Skeletal muscle satellite cell (primary cell): ENCODE results near the gene EMP1.

Experiments
- H3K27me3 ChIP-seq: 2 replicates; pipeline ENCODE4 v1.7.0; 2013; ENCODE audit warnings: low read length; ENCODE audit not compliant: control insufficient read depth, insufficient read depth
- H3K36me3 ChIP-seq: 2 replicates; pipeline ENCODE4 v1.7.0; 2013; ENCODE audit warnings: mild to moderate bottlenecking, control low read depth, low read length; ENCODE audit not compliant: insufficient read depth
- H3K4me1 ChIP-seq: 2 replicates; pipeline ENCODE4 v1.7.0; 2013; ENCODE audit warnings: low read length; ENCODE audit not compliant: control insufficient read depth, insufficient read depth
- H3K4me2 ChIP-seq: 2 replicates; pipeline ENCODE4 v1.7.0; 2013; ENCODE audit warnings: mild to moderate bottlenecking, low read length
- H3K4me3 ChIP-seq: 2 replicates; pipeline ENCODE4 v1.7.0; 2013; ENCODE audit warnings: low read length
- H3K9ac ChIP-seq: 2 replicates; pipeline ENCODE4 v1.7.0; 2013; ENCODE audit warnings: mild to moderate bottlenecking, low read depth, low read length, moderate library complexity
- H3K9me3 ChIP-seq: replicated peaks from 2 replicates; pipeline ENCODE4 v1.7.0; 2013; ENCODE audit warnings: mild to moderate bottlenecking, control low read depth, low read length

The EMP1 gene

GRCh38 chr12:13189264-13189663 lies 7.3 kb upstream of the EMP1 start:
- Histone ChIP-seq H3K4me2 (no peak overlapping the region), H3K4me1 (peaks cover 13% of the 10 kb centered on the region), H3K27me3 (no peaks in the 10 kb centered on the region), H3K9ac (no peak overlapping the region), H3K4me3 (no peak overlapping the region), H3K36me3 (no peaks in the 10 kb centered on the region), H3K9me3 (no peaks in the 10 kb centered on the region)

GRCh38 chr12:13190275-13190674 lies 6.3 kb upstream of the EMP1 start:
- no peak overlapping the region for H3K9ac ChIP-seq
- H3K36me3 ChIP-seq: no peaks in the 10 kb centered on the region
- H3K27me3 ChIP-seq: no peaks in the 10 kb centered on the region
- H3K9me3 ChIP-seq: no peaks in the 10 kb centered on the region
- peaks cover 20% of the 10 kb centered on the region for H3K4me1 ChIP-seq
- H3K4me3 ChIP-seq: no peak overlapping the region
- no peak overlapping the region for H3K4me2 ChIP-seq

- no peaks in the 10 kb centered on the region for H3K27me3 ChIP-seq
- H3K9me3 ChIP-seq: no peaks in the 10 kb centered on the region
- no peak overlapping the region for H3K4me2 ChIP-seq
- H3K4me1 ChIP-seq: peaks cover 20% of the 10 kb centered on the region
- no peak overlapping the region for H3K4me3 ChIP-seq
- no peaks in the 10 kb centered on the region for H3K36me3 ChIP-seq
- no peak overlapping the region for H3K9ac ChIP-seq
Measured at GRCh38 chr12:13192719-13193118, 3.8 kb upstream of the EMP1 start.

- Histone ChIP-seq H3K4me1 (peaks cover 20% of the 10 kb centered on the region), H3K9ac (no peak overlapping the region), H3K36me3 (peaks cover 7% of the 10 kb centered on the region), H3K9me3 (no peaks in the 10 kb centered on the region), H3K4me3 (no peak overlapping the region), H3K27me3 (no peaks in the 10 kb centered on the region), H3K4me2 (no peak overlapping the region)
Measured at GRCh38 chr12:13193505-13194231, 2.9 kb upstream of the EMP1 start.

- no peak overlapping the region for H3K4me2 ChIP-seq
- no peak overlapping the region for H3K4me3 ChIP-seq
- no peaks in the 10 kb centered on the region for H3K27me3 ChIP-seq
- peaks cover 26% of the 10 kb centered on the region for H3K4me1 ChIP-seq
- peaks cover 16% of the 10 kb centered on the region for H3K36me3 ChIP-seq
- peak overlapping the region; percentile 32 for H3K9ac ChIP-seq
- no peaks in the 10 kb centered on the region for H3K9me3 ChIP-seq
Measured at GRCh38 chr12:13194401-13195110, 2.0 kb upstream of the EMP1 start.

- peaks cover 23% of the 10 kb centered on the region for H3K36me3 ChIP-seq
- peak overlapping the region; percentile 69 for H3K4me2 ChIP-seq
- H3K27me3 ChIP-seq: no peaks in the 10 kb centered on the region
- H3K4me3 ChIP-seq: peak overlapping the region; percentile 8
- H3K4me1 ChIP-seq: peaks cover 33% of the 10 kb centered on the region
- H3K9ac ChIP-seq: peak overlapping the region; percentile 79
- no peaks in the 10 kb centered on the region for H3K9me3 ChIP-seq
Measured at GRCh38 chr12:13195250-13195649, 1.3 kb upstream of the EMP1 start.

- Histone ChIP-seq H3K4me2 (peak overlapping the region; percentile 69), H3K4me1 (peaks cover 38% of the 10 kb centered on the region), H3K9me3 (no peaks in the 10 kb centered on the region), H3K9ac (peak overlapping the region; percentile 79), H3K36me3 (peaks cover 28% of the 10 kb centered on the region), H3K4me3 (peak overlapping the region; percentile 19), H3K27me3 (no peaks in the 10 kb centered on the region)
Measured at GRCh38 chr12:13195785-13196129, 769 bp upstream of the EMP1 start.

GRCh38 chr12:13197032-13197431 lies 506 bp downstream of the EMP1 start:
- Histone ChIP-seq H3K4me3 (peak overlapping the region; percentile 82), H3K27me3 (no peaks in the 10 kb centered on the region), H3K4me1 (peaks cover 51% of the 10 kb centered on the region), H3K9me3 (no peaks in the 10 kb centered on the region), H3K4me2 (peak overlapping the region; percentile 93), H3K36me3 (peaks cover 34% of the 10 kb centered on the region), H3K9ac (peak overlapping the region; percentile 98)

GRCh38 chr12:13197526-13198143 lies 1.1 kb downstream of the EMP1 start:
- peak overlapping the region; percentile 98 for H3K9ac ChIP-seq
- H3K27me3 ChIP-seq: no peaks in the 10 kb centered on the region
- peak overlapping the region; percentile 82 for H3K4me3 ChIP-seq
- peaks cover 40% of the 10 kb centered on the region for H3K36me3 ChIP-seq
- H3K4me2 ChIP-seq: peak overlapping the region; percentile 93
- H3K4me1 ChIP-seq: peaks cover 57% of the 10 kb centered on the region
- H3K9me3 ChIP-seq: no peaks in the 10 kb centered on the region

GRCh38 chr12:13198241-13198640 lies 1.7 kb downstream of the EMP1 start:
- Histone ChIP-seq H3K9ac (peak overlapping the region; percentile 98), H3K36me3 (peaks cover 45% of the 10 kb centered on the region), H3K9me3 (no peaks in the 10 kb centered on the region), H3K27me3 (no peaks in the 10 kb centered on the region), H3K4me2 (peak overlapping the region; percentile 93), H3K4me3 (peak overlapping the region; percentile 82), H3K4me1 (peaks cover 63% of the 10 kb centered on the region)

- peak overlapping the region; percentile 93 for H3K4me2 ChIP-seq
- H3K4me3 ChIP-seq: peak overlapping the region; percentile 82
- H3K36me3 ChIP-seq: peaks cover 51% of the 10 kb centered on the region
- H3K9ac ChIP-seq: peak overlapping the region; percentile 98
- H3K27me3 ChIP-seq: no peaks in the 10 kb centered on the region
- H3K4me1 ChIP-seq: peaks cover 69% of the 10 kb centered on the region
- no peaks in the 10 kb centered on the region for H3K9me3 ChIP-seq
Measured at GRCh38 chr12:13198876-13199275, 2.4 kb downstream of the EMP1 start.
